Common myeloid progenitor, CD34-positive (primary cell): ENCODE data around the gene HPGDS.

ENCODE experiments used
- CTCF ChIA-PET: fragments of 350-600 bp; sonication (Branson Sonifier 250); formaldehyde crosslinking; loops from one replicate; lab custom pipeline; 2021; ENCODE audit warnings: antibody characterized with exemption; lab: Charles Lee
- POLR2A ChIA-PET: fragments of 350-600 bp; sonication (Branson Sonifier 250); formaldehyde crosslinking; loops from one replicate; lab custom pipeline; 2021; ENCODE audit warnings: antibody characterized with exemption; lab: Charles Lee
- DNase-seq, 3 donors: peaks; one replicate each; pipeline versions ENCODE4 v3.0.0 to v3.0.0-alpha.2; 2013
- H3K27ac ChIP-seq, 2 experiments: 1 replicate in 1 of 2; 2 replicates in 1 of 2; pipeline ENCODE4 v1.7.0; 2013; ENCODE audit warnings: inconsistent platforms in 2 of 2, low read length in 2 of 2, mild to moderate bottlenecking in 2 of 2, low read depth in 1 of 2, moderate library complexity in 1 of 2; ENCODE audit not compliant: severe bottlenecking in 2 of 2, insufficient read depth in 1 of 2, poor library complexity in 1 of 2
- H3K27me3 ChIP-seq, 5 experiments: replicated peaks in 2 of 5; 1 replicate in 3 of 5; 2 replicates in 2 of 5; pipeline versions ENCODE4 v1.6.1 to v1.7.0; 2013; ENCODE audit warnings: low read length in 4 of 5, mild to moderate bottlenecking in 2 of 5, moderate library complexity in 2 of 5, inconsistent platforms in 1 of 5; ENCODE audit not compliant: insufficient read depth in 5 of 5, control insufficient read depth in 4 of 5
- H3K36me3 ChIP-seq, 4 experiments: 1 replicate in 2 of 4; 2 replicates in 2 of 4; pipeline versions ENCODE4 v1.6.1 to v1.7.0; 2013; ENCODE audit warnings: low read length in 3 of 4, control low read depth in 1 of 4, mild to moderate bottlenecking in 1 of 4; ENCODE audit not compliant: control insufficient read depth in 4 of 4, insufficient read depth in 4 of 4
- H3K4me1 ChIP-seq, 4 experiments: 1 replicate in 3 of 4; 2 replicates in 1 of 4; pipeline versions ENCODE4 v1.6.1 to v1.7.1; 2013; ENCODE audit warnings: low read length in 3 of 4, mild to moderate bottlenecking in 3 of 4, control low read depth in 1 of 4, inconsistent platforms in 1 of 4, moderate library complexity in 1 of 4; ENCODE audit not compliant: control insufficient read depth in 4 of 4, insufficient read depth in 4 of 4; ENCODE audit errors: control extremely low read depth in 1 of 4
- H3K4me3 ChIP-seq, 7 experiments: 1 replicate in 4 of 7; 2 replicates in 3 of 7; pipeline versions ENCODE4 v1.5.1 to v1.7.0; 2013; ENCODE audit warnings: mild to moderate bottlenecking in 7 of 7, low read length in 6 of 7, moderate library complexity in 6 of 7, inconsistent platforms in 2 of 7, low read depth in 2 of 7, control low read depth in 1 of 7; ENCODE audit not compliant: insufficient read depth in 4 of 7, control insufficient read depth in 1 of 7; ENCODE audit errors: extremely low read depth in 1 of 7
- H3K9me3 ChIP-seq, 5 experiments: 1 replicate in 4 of 5; 2 replicates in 1 of 5; pipeline versions ENCODE4 v1.6.1 to v1.7.1; 2013; ENCODE audit warnings: low read length in 4 of 5, mild to moderate bottlenecking in 2 of 5, inconsistent platforms in 1 of 5, low read depth in 1 of 5, moderate library complexity in 1 of 5; ENCODE audit not compliant: control insufficient read depth in 4 of 5, insufficient read depth in 2 of 5; ENCODE audit errors: control extremely low read depth in 1 of 5
- WGBS: methylation state at CpG from one replicate; pipeline ENCODE4 v1.1.5; 2013; ENCODE audit not compliant: insufficient coverage; 5-methylcytosine and 5-hydroxymethylcytosine counted together

HPGDS gene

DNA sequence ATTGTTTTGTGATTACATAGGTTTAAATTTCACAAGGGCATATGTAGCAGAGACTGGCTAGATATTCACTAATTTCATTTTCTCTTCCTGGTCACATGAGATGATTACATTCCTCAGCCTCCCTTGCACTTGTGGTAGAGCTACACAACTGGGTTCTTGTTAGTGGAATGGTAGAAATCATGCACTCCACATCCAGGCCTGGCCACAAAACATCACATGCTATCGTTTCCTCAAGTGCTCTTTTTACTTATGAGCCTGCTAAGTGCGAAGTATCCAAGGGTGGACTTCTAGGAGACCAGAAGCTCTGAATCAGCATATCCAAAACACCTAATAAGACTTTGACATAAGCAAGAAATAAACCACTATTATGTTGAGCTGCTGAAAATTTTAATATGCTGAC is 26.4 kb upstream of the HPGDS start:
- no peak overlapping the region for H3K27ac ChIP-seq
- peaks cover 0 to 8% (median 0%) of the 10 kb centered on the region in 5 experiments for H3K9me3 ChIP-seq
- H3K27me3 ChIP-seq: no peaks in the 10 kb centered on the region
- DNase-seq: no peak
- no CpG with 5 or more reads among the region's 2 CpGs for WGBS
- H3K36me3 ChIP-seq: no peaks in the 10 kb centered on the region
- H3K4me3 ChIP-seq: no peak overlapping the region
- POLR2A ChIA-PET: no interaction called here
- CTCF ChIA-PET: interaction anchor here (1.2 kb wide), 1 partner anchor 20 kb away, joined by 3 read pairs; no protein-coding TSS in a partner anchor
- H3K4me1 ChIP-seq: no peaks in the 10 kb centered on the region

GRCh38 chr4:94368459-94368858 is 25.8 kb upstream of the HPGDS start:
- Histone ChIP-seq H3K27ac (no peak overlapping the region), H3K27me3 (no peaks in the 10 kb centered on the region), H3K4me3 (no peak overlapping the region), H3K9me3 (peaks cover 0 to 8% (median 0%) of the 10 kb centered on the region in 5 experiments), H3K36me3 (no peaks in the 10 kb centered on the region), H3K4me1 (peaks cover 0 to 3% (median 0%) of the 10 kb centered on the region in 4 experiments)
- ChIA-PET CTCF (interaction anchor here (1.2 kb wide), 1 partner anchor 21 kb away, joined by 3 read pairs; no protein-coding TSS in a partner anchor), POLR2A (no interaction called here)
- no CpG with 5 or more reads among the region's 1 CpG for WGBS
- no peak for DNase-seq

DNA sequence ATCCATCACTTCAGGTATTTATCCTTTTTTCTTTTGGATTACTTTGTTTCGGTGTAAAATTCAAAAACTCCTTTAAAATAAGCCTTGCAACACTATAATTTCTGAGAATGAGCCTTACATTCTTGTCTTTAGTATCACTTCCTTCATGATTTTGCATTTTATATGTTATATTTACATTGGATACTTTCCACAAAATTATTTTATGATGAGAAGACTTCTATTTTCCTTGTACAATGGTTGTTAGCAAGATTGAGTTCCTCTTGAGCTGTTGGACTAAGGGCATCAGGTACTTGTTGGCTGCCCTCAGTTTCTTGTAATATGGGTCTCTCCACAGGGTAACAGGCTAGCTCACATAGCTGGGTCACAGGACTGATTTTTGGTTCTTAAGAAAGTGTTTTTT is 22.7 kb upstream of the HPGDS start:
- no peaks in the 10 kb centered on the region for H3K36me3 ChIP-seq
- H3K4me1 ChIP-seq: peaks cover 0 to 8% (median 0%) of the 10 kb centered on the region in 4 experiments
- peaks cover 0 to 8% (median 0%) of the 10 kb centered on the region in 5 experiments for H3K9me3 ChIP-seq
- no peak overlapping the region for H3K4me3 ChIP-seq
- ChIA-PET CTCF (no interaction called here), POLR2A (no interaction called here)
- H3K27me3 ChIP-seq: no peaks in the 10 kb centered on the region
- DNase-seq: no peak
- H3K27ac ChIP-seq: no peak overlapping the region
- WGBS: no CpG with 5 or more reads among the region's 1 CpG

DNA sequence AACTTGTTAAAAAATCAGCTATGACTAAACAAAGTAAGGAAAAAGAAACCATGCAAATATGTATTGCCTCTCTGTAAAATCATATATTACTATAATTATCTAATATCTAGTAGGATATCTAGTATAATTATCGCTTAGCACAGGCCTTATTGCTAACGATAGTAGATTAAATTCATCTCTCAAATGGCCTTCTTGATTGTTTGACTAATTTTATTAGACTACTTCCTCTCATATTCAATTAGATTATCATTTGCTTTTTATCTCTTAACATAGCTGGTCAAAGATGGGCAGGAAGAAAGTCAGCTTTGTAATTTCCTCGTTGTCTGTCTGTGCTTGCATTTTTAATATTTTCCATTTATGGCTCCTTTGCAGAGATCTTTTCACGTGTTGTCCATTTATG is 21.9 kb upstream of the HPGDS start:
- H3K36me3 ChIP-seq: no peaks in the 10 kb centered on the region
- peaks cover 0 to 8% (median 0%) of the 10 kb centered on the region in 4 experiments for H3K4me1 ChIP-seq
- H3K27me3 ChIP-seq: no peaks in the 10 kb centered on the region
- peaks cover 0 to 8% (median 0%) of the 10 kb centered on the region in 5 experiments for H3K9me3 ChIP-seq
- ChIA-PET POLR2A (no interaction called here), CTCF (interaction anchor here (1.6 kb wide), 1 partner anchor 25 kb away, joined by 5 read pairs; no protein-coding TSS in a partner anchor)
- no peak overlapping the region for H3K4me3 ChIP-seq
- H3K27ac ChIP-seq: no peak overlapping the region
- no peak for DNase-seq
- WGBS: no CpG with 5 or more reads among the region's 4 CpGs

GRCh38 chr4:94363136-94363655 is 20.6 kb upstream of the HPGDS start:
- Histone ChIP-seq H3K4me1 (peaks cover 0 to 8% (median 0%) of the 10 kb centered on the region in 4 experiments), H3K9me3 (peaks cover 0 to 8% (median 0%) of the 10 kb centered on the region in 5 experiments), H3K27ac (no peak overlapping the region), H3K4me3 (no peak overlapping the region), H3K36me3 (no peaks in the 10 kb centered on the region), H3K27me3 (no peaks in the 10 kb centered on the region)
- ChIA-PET POLR2A (no interaction called here), CTCF (interaction anchor here (1.6 kb wide), 1 partner anchor 24 kb away, joined by 5 read pairs; no protein-coding TSS in a partner anchor)
- 100% methylated on average over 2 of the region's 4 CpGs for WGBS
- DNase-seq: no peak

GRCh38 chr4:94359838-94360237 is 17.2 kb upstream of the HPGDS start:
- DNase-seq: no peak
- no peaks in the 10 kb centered on the region for H3K36me3 ChIP-seq
- H3K4me3 ChIP-seq: no peak overlapping the region
- no peaks in the 10 kb centered on the region for H3K27me3 ChIP-seq
- no peaks in the 10 kb centered on the region for H3K9me3 ChIP-seq
- no peak overlapping the region for H3K27ac ChIP-seq
- POLR2A ChIA-PET: no interaction called here
- 68% methylated on average over 4 of the region's 4 CpGs for WGBS
- peaks cover 0 to 9% (median 0%) of the 10 kb centered on the region in 4 experiments for H3K4me1 ChIP-seq
- CTCF ChIA-PET: interaction anchor here (0.6 to 1.8 kb wide), 3 partner anchors 11 to 111 kb away, joined by 3 to 6 read pairs (median 3); no protein-coding TSS in a partner anchor

DNA sequence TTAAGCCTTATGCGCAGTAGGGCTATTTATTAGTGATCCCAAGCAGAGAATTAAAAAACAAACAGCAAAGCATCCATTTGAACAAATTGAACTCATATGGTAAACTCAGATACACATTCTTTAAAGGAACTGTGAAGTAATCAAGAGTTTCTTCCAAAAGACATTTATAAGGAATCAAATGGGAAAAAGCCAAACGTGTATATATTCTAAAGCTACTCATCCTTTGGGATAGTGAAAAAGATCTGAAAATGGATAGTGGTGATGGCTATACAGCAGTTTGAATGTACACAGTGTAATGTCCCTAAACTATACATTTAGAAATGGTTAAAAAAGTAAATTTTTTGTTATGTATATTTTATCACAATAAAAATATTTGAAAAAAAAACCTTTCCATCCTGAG is 16.6 kb upstream of the HPGDS start:
- DNase-seq: no peak
- Histone ChIP-seq H3K27ac (no peak overlapping the region), H3K9me3 (no peaks in the 10 kb centered on the region), H3K27me3 (no peaks in the 10 kb centered on the region), H3K4me1 (peaks cover 0 to 15% (median 5%) of the 10 kb centered on the region in 4 experiments), H3K36me3 (no peaks in the 10 kb centered on the region), H3K4me3 (no peak overlapping the region)
- CTCF ChIA-PET: interaction anchor here (0.6 to 1.8 kb wide), 3 partner anchors 12 to 112 kb away, joined by 3 to 6 read pairs (median 3); no protein-coding TSS in a partner anchor
- POLR2A ChIA-PET: no interaction called here
- WGBS: 100% methylated on average over 1 of the region's 2 CpGs
